GM18519 (cell line): ENCODE data around the gene PPM1H.
"Not testable (repeated sequence)": the region's sequence is repeated elsewhere in the genome, so short reads cannot be mapped to it uniquely, and the experiment has no call there.

Source experiments
- ATAC-seq: cut with Tn5 transposase; IDR thresholded peaks from one replicate; pipeline ENCODE4 v1.9.1; 2021; ENCODE audit warnings: mild to moderate bottlenecking, moderate library complexity; ENCODE audit not compliant: unreplicated experiment, low FRiP score

The PPM1H gene

GRCh38 chr12:62947364-62947763 is 12.4 kb upstream of the PPM1H start:
- ATAC-seq = no peak

DNA sequence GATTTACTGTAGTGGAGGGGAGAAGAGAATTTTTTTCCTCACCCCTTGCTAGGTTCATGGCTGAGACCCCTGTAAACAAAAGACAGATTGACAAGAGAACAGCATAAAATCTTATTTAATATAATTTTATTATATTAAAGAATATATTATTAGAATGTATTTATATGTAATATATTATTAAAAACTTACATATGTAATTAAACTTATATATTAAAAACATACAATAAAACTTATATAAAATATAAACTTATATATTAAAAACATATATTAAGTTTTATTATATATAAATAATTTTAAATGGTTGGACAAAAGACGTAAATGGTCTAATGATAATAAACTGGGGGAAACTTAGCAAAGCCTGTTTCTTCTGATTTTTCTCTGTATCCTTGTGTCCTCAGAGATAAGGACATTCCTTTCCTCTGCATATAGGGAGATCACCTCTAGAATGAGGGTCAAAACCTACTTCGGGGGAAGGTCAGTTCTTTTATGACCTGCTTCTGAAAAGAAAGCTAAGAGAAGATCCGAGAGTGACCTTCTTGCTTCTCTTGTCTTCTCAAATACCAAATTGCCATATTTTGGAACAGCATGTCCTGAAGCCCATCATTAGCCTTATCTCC is 8.9 kb upstream of the PPM1H start:
- no peak for ATAC-seq

DNA sequence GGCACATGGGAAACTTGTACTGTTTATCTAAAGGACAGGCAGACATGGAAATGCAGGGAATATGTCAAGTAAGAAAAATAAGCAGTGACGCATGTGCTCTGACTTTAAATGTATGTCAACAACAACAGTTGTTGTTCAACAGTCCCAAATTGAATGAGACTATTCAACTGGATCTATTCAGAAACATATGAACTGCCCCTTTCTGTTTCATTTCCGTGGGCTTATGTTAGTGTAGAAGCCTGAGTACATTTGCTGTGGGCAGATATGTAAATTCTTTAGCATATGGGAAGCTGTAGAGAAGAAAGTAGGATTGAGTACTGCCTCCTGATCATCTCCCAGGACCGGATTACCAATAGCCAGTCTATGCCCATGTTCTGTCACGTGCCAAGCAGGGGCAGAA is 7.4 kb upstream of the PPM1H start:
- ATAC-seq = not testable (repeated sequence)

GRCh38 chr12:62934239-62934798 is 631 bp downstream of the PPM1H start:
- peak; percentile 31 for ATAC-seq

GRCh38 chr12:62933602-62934238 is 1.2 kb downstream of the PPM1H start:
- ATAC-seq = no peak

DNA sequence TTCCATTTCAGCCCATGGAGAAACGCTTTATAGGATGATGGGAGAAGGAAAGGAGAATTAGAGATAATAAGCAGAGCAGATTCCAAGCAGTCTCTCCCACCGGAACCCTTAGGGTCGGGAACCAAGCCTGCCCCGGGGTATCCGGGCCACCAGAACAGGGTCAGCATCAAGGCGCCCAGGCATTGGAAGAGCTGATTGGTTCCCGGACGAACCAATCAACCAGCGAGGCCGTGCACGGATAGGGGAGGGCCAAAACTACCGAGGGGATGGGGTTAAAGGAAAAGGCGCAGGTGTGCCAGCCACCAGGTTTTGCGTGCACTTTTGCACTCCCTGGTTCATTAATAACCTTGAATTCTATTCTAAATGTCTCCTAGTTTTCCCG is 1.7 kb downstream of the PPM1H start:
- no peak for ATAC-seq

DNA sequence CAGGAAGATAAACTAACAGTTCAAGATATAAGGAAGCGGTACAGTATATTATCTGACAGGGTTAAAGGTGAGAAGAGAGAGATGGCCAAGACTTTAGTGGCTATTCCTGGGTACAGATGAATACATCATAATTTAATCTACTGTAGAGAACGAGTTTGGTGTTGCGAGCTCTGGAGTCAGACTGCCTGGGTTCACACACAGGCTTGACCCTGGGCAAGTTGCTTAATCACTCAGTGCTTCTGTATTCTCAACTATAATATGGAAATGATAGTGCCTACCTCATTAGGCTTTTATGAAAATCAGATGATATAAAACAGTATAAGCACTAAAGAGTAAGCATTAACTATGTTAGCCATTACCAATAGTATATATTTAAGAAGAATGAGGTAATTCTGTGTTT is 3.5 kb downstream of the PPM1H start:
- no peak for ATAC-seq

DNA sequence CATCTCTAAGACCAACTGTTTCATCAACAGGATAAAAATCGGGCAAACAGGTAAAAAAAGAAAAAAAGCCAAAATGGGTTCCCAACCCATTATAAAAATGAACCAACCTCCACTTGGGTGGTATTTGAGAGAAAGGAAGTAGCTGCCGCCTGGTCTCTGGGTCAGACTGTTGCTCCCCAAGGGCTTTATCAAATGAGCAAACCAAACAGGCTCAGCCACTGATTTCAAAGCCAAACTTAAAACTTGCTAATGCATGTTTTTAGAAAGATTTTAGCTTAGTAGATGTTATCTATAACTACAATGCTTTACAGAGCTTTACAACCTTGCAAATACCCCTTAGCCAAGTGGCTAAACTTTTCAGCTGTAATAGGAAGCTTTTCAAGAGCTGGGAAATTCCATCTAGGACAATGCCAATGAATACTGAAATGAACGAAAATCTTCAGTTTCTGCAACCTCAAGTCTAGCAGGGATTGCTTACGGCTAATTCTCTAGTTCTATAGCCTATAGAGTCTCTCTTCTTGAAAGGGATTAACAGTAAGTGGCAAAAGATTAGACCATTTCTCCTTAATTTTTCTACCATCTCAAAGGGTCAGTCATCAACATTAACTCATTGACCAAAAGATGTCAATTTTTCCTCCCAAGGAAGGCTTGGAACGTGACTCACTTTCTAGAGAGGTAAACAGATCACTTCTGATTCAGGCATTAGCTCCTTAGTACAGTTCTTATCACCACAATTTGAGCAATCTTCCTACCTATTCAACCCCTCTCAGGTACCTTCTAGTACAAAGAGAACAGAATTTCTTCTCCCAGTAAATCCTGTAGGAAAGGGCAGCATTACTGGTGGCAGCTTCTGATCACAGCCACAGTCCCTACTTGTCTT is 4.2 kb downstream of the PPM1H start:
- ATAC-seq = no peak

DNA sequence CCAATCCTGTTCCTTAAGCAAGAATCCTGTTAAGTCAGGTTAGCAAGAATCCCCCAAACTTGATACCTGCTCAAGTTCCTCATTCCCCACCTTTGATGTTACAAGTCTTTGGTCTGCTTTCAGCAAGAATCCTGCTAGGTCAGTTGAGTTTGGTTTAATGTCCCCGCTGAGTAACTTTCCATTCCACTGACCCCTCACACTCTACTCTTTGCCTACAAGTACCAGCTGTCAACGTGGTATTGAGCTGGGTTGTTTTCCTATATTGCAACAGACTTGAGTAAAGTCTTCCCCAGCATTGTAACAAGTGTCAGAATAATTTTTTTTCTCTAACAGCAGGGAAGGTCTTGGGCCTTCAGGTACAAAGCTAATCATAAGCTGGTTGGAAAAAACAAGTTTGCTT is 6.3 kb downstream of the PPM1H start:
- ATAC-seq = no peak

DNA sequence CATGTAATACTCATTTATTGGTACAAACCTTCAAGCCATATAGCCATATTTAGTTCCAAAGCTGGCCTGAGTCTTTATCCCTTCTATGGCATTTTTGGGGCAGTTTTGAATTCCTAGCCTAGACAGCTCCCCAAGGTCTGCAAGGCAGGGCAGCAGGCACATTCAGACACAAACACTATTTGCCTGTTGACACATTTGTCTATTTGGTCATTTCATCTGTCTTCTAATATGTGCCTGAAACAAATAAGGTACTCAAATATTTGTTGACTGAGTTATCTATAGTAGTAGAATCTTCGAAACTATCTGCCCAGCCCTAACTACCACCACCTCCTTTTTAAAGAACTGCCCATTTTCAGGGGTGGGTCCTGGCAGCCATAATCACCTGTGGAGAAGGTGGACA is 9.3 kb downstream of the PPM1H start:
- no peak for ATAC-seq

DNA sequence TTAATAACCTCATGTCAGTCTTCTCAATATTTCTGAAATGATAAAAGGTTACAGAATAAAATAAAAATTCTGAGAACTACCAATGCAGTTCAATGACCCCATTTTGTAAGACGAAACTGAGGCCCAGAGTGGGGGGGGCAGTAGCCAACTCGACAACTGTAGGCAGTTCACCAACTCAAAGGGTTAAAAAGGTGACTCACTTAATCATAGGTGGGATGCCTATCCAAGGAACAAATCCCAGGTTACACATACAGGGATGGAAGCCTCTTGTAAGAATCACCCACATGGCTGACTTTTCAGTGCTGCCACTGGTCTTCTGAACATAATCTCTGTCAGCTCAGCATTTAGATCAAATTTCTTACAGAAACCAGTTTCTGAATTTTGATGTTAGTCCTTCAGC is 10.9 kb downstream of the PPM1H start:
- ATAC-seq = no peak

DNA sequence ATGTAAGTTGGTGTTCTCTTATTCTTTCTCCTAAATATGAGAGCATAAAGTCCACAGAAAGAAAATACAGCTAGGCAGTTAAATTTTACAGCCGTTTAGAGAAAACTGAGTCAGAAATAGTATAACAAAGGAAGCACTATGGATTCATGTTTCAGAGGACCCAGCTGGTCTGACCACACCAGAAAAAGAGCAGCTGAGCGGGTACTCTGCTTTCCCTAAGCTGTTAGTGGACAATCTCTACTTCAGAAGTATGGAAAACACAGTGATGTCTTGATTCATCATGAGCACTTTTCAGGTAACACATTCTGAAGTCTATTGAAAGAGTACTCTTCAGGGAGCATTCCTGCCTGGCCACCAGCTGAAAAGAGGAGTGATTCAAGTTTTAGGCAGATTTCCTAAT is 12.4 kb downstream of the PPM1H start:
- no peak for ATAC-seq

DNA sequence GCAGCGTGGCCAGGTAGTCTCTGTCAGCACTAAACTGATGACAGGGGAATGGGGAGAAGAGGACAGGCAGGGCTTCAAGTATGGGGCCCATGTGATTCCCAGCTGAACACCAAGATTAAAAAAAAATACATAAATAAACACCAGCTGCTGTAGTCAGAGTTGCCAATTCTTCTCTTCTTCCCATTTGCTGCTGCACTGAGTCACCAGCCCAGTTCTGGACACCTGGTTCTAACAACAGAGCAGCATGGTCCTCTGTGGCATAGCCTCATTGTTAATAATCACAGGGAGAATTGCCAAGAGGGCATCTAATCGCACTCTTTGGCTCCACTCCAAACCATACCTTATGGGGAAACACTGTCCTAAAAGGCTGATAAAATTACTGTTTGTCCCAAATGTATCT is 15.1 kb downstream of the PPM1H start:
- ATAC-seq = no peak

GRCh38 chr12:62917926-62918325 is 17.0 kb downstream of the PPM1H start:
- no peak for ATAC-seq

DNA sequence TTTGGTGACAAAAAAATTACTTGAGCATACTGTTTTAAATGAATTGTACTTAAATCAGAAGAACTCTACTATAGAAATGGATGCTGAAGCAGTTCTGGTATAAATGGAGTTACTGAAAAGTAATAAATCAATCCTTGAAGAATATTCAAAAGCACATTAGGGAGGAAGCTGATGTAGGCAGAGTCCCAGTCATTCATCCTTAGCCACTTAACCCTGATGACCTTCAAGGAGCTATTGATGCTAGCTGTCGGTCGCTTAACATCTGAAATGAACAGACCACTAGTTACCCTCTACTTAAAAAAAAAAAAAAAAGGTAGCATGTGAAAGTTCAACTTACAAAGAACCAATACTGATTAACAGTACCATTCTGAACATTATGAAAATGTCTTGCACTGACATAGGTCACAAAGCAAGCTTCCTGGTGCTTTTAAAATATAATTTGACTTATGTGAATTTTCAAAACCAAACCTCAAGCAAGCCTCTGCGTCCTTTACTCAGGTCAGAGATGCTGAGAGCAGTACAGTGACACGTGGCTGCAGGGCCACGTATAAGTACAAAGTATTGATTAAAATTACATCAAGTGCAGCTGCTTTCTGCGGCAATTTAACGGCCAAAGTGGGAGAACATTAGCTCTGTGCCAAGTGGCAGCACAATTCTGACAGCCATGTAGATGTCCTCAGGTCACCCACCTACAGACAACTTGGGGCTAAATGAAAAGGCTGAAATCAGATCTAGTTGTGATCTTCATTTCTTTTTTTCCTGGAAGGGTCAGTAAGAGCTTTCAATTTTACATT is 18.1 kb downstream of the PPM1H start:
- ATAC-seq = no peak

DNA sequence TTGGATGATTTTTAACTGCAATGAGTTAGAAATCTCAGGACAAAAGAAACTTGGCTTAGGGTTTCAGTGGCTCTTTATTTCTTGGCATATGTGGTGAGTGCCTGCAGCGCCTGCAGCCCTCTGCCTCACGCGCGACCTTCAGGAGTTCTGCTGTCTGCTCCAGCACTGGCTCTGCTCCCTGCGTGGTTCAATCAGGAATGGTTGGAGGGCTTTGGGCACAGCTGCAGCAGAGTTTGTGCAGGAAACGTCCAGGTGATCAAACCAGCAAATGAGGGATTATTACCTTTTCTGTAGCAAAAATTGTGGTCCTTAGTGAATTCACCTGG is 19.8 kb downstream of the PPM1H start:
- no peak for ATAC-seq

DNA sequence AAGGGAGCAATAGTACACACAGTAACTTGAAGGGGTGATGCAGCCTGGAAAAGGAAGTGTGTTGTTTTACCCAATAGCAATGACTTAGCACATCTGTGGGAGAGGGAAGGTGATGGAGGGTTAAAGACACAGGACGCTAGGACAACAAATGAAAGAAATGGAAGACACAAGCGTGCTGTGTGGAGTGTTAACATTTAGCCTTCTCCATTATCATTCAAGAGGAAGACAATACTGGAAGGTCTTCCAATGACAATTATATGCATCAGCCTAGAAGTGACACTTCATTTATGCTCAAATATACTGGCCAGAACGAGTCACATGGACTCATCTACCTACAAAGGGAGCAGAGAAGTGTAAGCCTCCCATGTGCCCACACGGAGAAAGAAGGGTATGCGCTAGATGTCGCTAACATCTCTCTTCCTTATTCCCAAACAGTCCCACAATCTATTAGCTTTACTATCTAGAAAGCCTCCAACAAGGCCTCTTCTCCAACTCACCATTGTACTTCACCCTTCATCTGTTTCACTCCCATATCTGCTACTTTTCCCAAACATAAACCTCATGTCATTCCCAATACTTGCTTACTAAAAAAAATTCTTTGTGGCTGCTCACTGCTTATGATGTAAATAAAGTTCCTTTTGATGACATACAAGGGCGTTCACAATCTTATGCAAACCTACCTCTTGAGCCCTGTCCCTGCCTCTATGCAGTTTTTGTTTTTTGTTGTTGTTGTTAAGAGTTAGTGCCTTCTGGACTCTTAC is 20.3 kb downstream of the PPM1H start:
- no peak for ATAC-seq

GRCh38 chr12:62913380-62913779 is 21.6 kb downstream of the PPM1H start:
- ATAC-seq = no peak

- no peak for ATAC-seq
These were observed 22.3 kb downstream of the PPM1H start for GRCh38 chr12:62912644-62913043.

- no peak for ATAC-seq
These were observed 23.7 kb downstream of the PPM1H start for GRCh38 chr12:62911286-62911685.
